ENCODE results near the gene LHPP. TPM values are rescaled to one million over a fixed set of nuclear protein-coding genes. Genes with fewer than 3 reads are reported as not detected.

The LHPP gene
- total RNA-seq, 2 experiments from 2014 or later = 11.1 to 15.1 TPM

DNA sequence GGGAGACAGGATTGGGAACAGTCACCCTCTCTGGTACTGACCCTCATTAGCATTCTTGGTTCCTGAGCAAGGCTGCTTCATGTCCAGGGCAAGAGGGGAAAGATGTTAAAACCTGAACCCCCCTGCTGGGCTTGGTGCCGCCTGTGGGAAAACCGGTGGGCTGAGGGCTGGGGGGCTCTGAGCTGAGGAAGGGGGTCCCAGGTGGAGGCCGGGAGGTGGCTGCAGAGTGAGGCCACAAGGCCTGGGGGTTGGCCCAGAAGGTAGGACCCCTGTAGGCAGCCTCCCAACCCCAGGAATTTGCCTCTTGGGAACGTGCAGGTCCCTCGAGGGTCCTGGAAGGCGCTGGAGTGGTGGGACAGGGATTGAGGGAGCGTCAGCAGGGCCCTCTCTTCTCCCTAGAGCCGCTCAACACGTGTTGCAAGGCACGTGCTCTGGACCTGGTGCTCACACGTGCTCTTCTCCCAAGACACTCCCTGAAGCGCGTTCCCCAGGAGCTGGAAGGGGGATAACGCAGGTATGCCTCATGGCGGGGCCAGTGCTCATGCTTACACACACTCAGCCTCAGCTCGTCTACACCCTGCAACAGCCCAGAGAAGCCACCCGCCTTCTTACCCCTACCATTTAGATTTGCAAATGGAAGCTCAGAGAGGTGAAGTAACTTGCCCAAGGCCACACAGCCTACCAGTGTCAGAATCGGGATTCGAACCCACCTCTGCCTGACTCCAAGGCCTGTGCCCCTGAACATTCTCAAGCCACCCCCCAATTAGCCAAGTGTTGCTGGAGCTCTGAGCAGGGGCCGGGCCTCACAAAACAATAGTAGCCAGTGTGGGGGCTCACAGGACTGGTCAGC, 64.4 kb downstream of the LHPP start:
- H3K27ac Mint-ChIP-seq = no peak overlapping the region
- intact Hi-C loops (cut with micrococcal nuclease) = no loop called here
- H3K36me3 Mint-ChIP-seq (ENCODE audit: low read depth) = no peaks in the 10 kb centered on the region

DNA sequence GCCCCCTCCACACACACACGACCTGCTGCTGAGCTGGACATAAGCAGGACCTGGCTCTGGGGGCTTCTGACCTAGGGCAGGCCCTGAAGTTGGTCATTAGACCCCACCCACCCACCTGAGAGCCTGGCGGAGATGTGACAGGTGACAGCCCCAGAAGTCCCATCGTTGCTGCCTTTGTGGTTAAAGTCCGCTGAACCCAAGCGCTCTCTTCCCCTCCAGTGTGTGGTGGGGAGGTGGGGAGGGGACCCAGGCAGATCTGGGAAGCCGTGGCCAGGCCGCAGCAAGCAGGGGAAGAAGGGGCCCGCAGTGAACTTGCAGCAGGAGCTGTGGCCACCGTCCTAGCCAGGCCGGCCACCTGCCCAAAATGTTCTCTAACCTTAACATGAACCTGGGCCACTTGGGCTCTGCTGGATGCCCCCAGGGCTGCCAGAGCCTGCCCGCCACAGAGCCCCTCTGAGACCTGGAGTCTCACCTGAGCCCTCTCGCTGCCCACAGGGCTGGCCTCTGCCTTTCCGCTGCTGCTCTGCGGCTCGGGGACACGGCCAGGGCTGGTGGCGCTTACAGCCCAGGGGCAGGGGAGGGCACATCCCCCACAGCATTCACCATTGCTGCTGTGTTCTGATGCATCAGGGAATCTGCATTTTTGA, 65.1 kb downstream of the LHPP start:
- TF ChIP-seq, protein P1, sequence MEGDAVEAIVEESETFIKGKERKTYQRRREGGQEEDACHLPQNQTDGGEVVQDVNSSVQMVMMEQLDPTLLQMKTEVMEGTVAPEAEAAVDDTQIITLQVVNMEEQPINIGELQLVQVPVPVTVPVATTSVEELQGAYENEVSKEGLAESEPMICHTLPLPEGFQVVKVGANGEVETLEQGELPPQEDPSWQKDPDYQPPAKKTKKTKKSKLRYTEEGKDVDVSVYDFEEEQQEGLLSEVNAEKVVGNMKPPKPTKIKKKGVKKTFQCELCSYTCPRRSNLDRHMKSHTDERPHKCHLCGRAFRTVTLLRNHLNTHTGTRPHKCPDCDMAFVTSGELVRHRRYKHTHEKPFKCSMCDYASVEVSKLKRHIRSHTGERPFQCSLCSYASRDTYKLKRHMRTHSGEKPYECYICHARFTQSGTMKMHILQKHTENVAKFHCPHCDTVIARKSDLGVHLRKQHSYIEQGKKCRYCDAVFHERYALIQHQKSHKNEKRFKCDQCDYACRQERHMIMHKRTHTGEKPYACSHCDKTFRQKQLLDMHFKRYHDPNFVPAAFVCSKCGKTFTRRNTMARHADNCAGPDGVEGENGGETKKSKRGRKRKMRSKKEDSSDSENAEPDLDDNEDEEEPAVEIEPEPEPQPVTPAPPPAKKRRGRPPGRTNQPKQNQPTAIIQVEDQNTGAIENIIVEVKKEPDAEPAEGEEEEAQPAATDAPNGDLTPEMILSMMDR (IDR thresholded peaks at IDR 0.05) = no peak
- H3K27ac Mint-ChIP-seq = no peak overlapping the region
- no peaks in the 10 kb centered on the region for H3K9me3 Mint-ChIP-seq
- no peak overlapping the region for H3K4me3 Mint-ChIP-seq
- ChIA-PET CTCF (interaction anchor here (0.9 to 1.8 kb wide), 4 partner anchors 13 to 228 kb away, joined by 3 to 7 read pairs (median 3); no protein-coding TSS in a partner anchor), POLR2A (no interaction called here)
- intact Hi-C loops (cut with micrococcal nuclease) = no loop called here
- ATAC-seq (no peak), DNase-seq (no peak)
- peaks cover 6% of the 10 kb centered on the region for H3K4me1 Mint-ChIP-seq (ENCODE audit: low read depth)
- H3K36me3 Mint-ChIP-seq (ENCODE audit: low read depth) = no peaks in the 10 kb centered on the region
- no peaks in the 10 kb centered on the region for H3K27me3 Mint-ChIP-seq

More for the DNA sequence above, 64.4 kb downstream of the LHPP start:
- TF ChIP-seq, protein P1 (IDR thresholded peaks at IDR 0.05) = no peak
- Mint-ChIP-seq H3K9me3 (no peaks in the 10 kb centered on the region), H3K4me1 (ENCODE audit: low read depth) (peaks cover 6% of the 10 kb centered on the region), H3K4me3 (no peak overlapping the region), H3K27me3 (no peaks in the 10 kb centered on the region)
- no peak for DNase-seq
- ChIA-PET CTCF (interaction anchor here (0.9 to 1.1 kb wide), 2 partner anchors 220 to 229 kb away, joined by 3 read pairs; no protein-coding TSS in a partner anchor), POLR2A (no interaction called here)
- ATAC-seq = no peak

DNA sequence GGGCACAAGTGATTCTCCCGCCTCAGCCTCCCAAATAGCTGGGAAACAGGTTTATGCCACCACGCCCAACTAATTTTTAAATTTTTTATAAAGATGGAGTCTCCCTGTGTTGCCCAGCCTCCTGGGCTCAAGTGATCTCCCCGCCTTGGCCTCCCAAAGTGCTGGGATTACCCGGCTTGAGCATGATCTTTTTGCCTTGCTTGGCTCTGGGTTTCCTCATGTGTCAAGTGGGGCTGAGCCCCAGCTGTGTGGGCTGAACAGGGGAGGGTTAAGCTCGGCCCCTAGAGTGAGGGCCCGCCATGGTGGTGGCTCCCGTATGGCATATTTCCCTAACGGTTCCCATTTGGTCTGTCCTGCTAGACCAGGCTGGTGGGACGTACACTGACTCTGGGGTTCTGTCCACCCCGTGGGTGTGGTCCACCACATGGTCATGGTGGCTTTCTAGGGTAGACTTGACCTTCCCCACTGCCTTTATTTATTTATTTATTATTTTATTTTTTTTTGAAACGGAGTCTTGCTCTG, 66.3 kb downstream of the LHPP start:
- peaks cover 6% of the 10 kb centered on the region for H3K4me1 Mint-ChIP-seq (ENCODE audit: low read depth)
- intact Hi-C loops (cut with micrococcal nuclease) = no loop called here
- ATAC-seq (no peak), DNase-seq (no peak)
- no peak overlapping the region for H3K27ac Mint-ChIP-seq
- H3K9me3 Mint-ChIP-seq = no peaks in the 10 kb centered on the region
- ChIA-PET POLR2A (no interaction called here), CTCF (interaction anchor here (0.8 to 2.8 kb wide), 5 partner anchors 11 to 298 kb away, joined by 3 to 17 read pairs (median 7); no protein-coding TSS in a partner anchor)
- no peak overlapping the region for H3K4me3 Mint-ChIP-seq
- no peaks in the 10 kb centered on the region for H3K27me3 Mint-ChIP-seq
- no peaks in the 10 kb centered on the region for H3K36me3 Mint-ChIP-seq (ENCODE audit: low read depth)
- TF ChIP-seq, protein P1 (IDR thresholded peaks at IDR 0.05) = no peak

DNA sequence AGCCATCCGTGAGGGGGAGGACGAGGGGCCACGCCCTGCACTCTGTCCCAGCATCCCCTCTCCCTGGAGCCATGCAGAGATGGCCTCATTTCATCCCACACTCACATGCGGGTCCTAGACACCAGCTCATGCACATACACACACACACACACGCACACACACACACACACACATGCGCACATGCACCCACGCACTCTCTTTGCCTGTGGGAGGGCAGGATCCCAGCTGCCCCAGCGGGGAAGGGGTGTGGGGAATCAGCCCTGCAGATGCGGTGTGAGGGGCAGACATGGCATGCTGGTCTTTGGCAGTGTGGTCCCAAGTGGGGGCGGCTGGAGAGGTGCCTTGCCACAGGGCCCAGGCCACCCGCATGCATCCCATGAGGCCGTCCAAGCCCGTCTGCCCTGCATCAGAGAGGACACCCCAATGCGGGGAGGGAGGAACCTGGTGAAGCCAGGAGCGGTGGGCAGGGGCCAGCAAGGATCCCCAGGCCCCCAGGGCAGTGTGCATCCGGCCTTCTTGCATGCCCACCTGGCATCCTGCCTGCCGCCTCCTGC, 68.1 kb downstream of the LHPP start:
- Mint-ChIP-seq H3K4me1 (ENCODE audit: low read depth) (peaks cover 14% of the 10 kb centered on the region), H3K27ac (no peak overlapping the region), H3K27me3 (no peaks in the 10 kb centered on the region), H3K36me3 (ENCODE audit: low read depth) (no peaks in the 10 kb centered on the region), H3K9me3 (no peaks in the 10 kb centered on the region), H3K4me3 (no peak overlapping the region)
- ATAC-seq = peak; percentile 19
- intact Hi-C loops (cut with micrococcal nuclease) = loop anchor here (5.0 kb wide), 3 partner anchors 213 to 388 kb away; partner anchors contain the start of gene FAM53B
- DNase-seq = no peak
- TF ChIP-seq, protein P1 (IDR thresholded peaks at IDR 0.05) = no peak
- ChIA-PET CTCF (interaction anchor here (0.7 to 4.4 kb wide), 17 partner anchors 9 to 365 kb away, joined by 3 to 58 read pairs (median 4); partner anchors contain the start of genes ABRAXAS2 and FAM53B), POLR2A (interaction anchor here (0.5 to 1.2 kb wide), 2 partner anchors 211 to 1374 kb away, joined by 3 to 4 read pairs; no protein-coding TSS in a partner anchor)

Data from activated CD8-positive, alpha-beta T cell treated with anti-CD3 and anti-CD28 coated beads for 36 hours (primary cell).